ENCODE measurements around the gene EPRS1. TPM values are rescaled to one million over a fixed set of nuclear protein-coding genes. Genes with fewer than 3 reads are reported as not detected.
A peak's percentile ranks its signal among the peaks of the same experiment; 100 is the strongest.

EPRS1 gene
- total and polyA plus RNA-seq, 2 of the 4 experiments (the other 2 are of a cell fraction): 48.0 to 159 TPM

DNA sequence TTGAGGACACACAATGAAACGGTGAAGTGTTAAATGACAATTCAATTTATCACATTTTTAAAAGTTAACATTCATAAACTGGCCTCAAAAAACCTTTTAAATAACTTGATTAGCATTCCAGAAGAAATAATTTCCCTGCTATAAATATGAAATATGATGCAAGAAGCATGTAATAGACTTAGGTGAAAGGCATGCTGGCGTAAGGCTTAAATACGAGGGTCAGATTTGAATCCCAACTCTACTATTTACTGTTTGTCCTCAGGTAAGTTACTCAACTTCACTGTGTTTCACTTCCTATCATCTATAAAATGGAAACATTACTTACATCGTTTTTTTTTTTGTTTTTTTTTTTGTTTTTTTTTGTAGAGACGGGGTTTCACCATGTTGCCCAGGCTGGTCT lies 40.8 kb downstream of the EPRS1 start:
- Histone ChIP-seq H3K56ac (ENCODE audit: extremely low read depth, insufficient read depth, low read length) (no peak overlapping the region), H3K18ac (ENCODE audit: low read depth, low read length) (no peak overlapping the region), H2AK5ac (ENCODE audit: low read depth, low read length) (no peak overlapping the region), H3K9me1 (ENCODE audit: insufficient read depth, low read length) (no peaks in the 10 kb centered on the region), H2BK5ac (ENCODE audit: low read depth, low read length, poor library complexity, severe bottlenecking) (no peak overlapping the region), H3K9ac (ENCODE audit: low read depth, low read length) (no peak overlapping the region), H4K20me1 (ENCODE audit: insufficient read depth, low read length) (no peaks in the 10 kb centered on the region), H3K4me2 (ENCODE audit: low read depth, low read length) (no peak overlapping the region), H3K79me1 (ENCODE audit: low read depth in 1 of 2, low read length in 2 of 2) (peaks cover 3 to 6% of the 10 kb centered on the region in 2 experiments; a peak in 2 of 4 replicates), H3K4ac (ENCODE audit: low read depth, low read length) (no peak overlapping the region), H3K4me1 (ENCODE audit: control insufficient read depth, insufficient read depth, low read length) (peaks cover 6% of the 10 kb centered on the region), H3K23ac (ENCODE audit: low read depth, low read length) (no peak overlapping the region), H2BK15ac (ENCODE audit: low read depth, low read length) (no peak overlapping the region), H2AK9ac (replicated peaks; ENCODE audit: low read depth, low read length, poor library complexity) (no peak overlapping the region), H4K91ac (ENCODE audit: insufficient read depth, low read depth, low read length) (no peak overlapping the region), H3K36me3 (ENCODE audit: control insufficient read depth, insufficient read depth, low read length) (peaks cover 24% of the 10 kb centered on the region), H3K14ac (replicated peaks; ENCODE audit: low read depth, low read length) (no peak overlapping the region), H3K27me3 (ENCODE audit: control insufficient read depth, insufficient read depth, low read length) (no peaks in the 10 kb centered on the region), H2BK20ac (ENCODE audit: low read depth, low read length) (no peak overlapping the region), H3K4me3 (ENCODE audit: insufficient read depth, low read depth, low read length) (no peak overlapping the region), H2BK120ac (ENCODE audit: low read depth, low read length) (no peak overlapping the region), H3K9me3 (ENCODE audit: control insufficient read depth, insufficient read depth, low read length) (no peaks in the 10 kb centered on the region), H4K8ac (ENCODE audit: low read depth in 2 of 2, low read length in 2 of 2) (no peak overlapping the region), H2AFZ (replicated peaks; ENCODE audit: low read length, poor library complexity) (no peak overlapping the region), H3K27ac (ENCODE audit: insufficient read depth, low read length) (no peak overlapping the region), H4K5ac (ENCODE audit: low read depth, low read length) (no peak overlapping the region)
- ChIA-PET CTCF (no interaction called here), POLR2A (ENCODE audit: unreplicated experiment) (no interaction called here)
- no CpG with 5 or more reads among the region's 5 CpGs for WGBS, 2 experiments (ENCODE audit: extremely low coverage in 2 of 2, insufficient read length in 1 of 2)
- intact Hi-C loops (cut with micrococcal nuclease): no loop called here
- no peak for TF ChIP-seq MAFK (IDR thresholded peaks at IDR 0.05; ENCODE audit: low read depth, low read length)
- no peak for TF ChIP-seq FOS (IDR thresholded peaks at IDR 0.05; ENCODE audit: low read depth, low read length)
- 0 out of 2 replicates have a peak, but pooled peaks have one; percentile 17 for TF ChIP-seq CEBPB (IDR thresholded peaks at IDR 0.05; ENCODE audit: low read depth, low read length)
- no peak for TF ChIP-seq RAD21 (IDR thresholded peaks at IDR 0.05; ENCODE audit: low read length)
- no peak for TF ChIP-seq SMC3 (IDR thresholded peaks at IDR 0.05; ENCODE audit: low read depth, low read length)
- in situ Hi-C loops (cut with MboI; ENCODE audit: low sequenced_read_pairs): no loop called here
- no peak for DNase-seq
- dilution Hi-C loops (cut with HindIII; ENCODE audit: low sequenced_read_pairs, unreplicated experiment): no loop called here
- no peak for ATAC-seq (ENCODE audit: low read depth)
- BruUV-seq (replicated peaks): no TSS peak
